Panc1 (cell line): ENCODE measurements around the gene DDI2. TPM values are rescaled to one million over a fixed set of nuclear protein-coding genes. Genes with fewer than 3 reads are reported as not detected.

Experiments
- ATAC-seq: fragments of 200-7000 bp; cut with Tn5 transposase; 2 replicates; pipeline ENCODE4 v1.9.1; 2020; ENCODE audit warnings: mild to moderate bottlenecking, moderate library complexity
- BruUV-seq: library from RNA; stranded (reverse); fragments of 400-500 nt; replicated peaks from 2 replicates; lab custom pipeline; 2021; lab: Mats Ljungman, UMichigan
- CTCF ChIA-PET: fragments of 300-600 bp; sonication (Branson Sonifier 250); formaldehyde crosslinking; loops from one replicate; lab custom pipeline; 2022; ENCODE audit warnings: antibody characterized with exemption; lab: Charles Lee
- POLR2A ChIA-PET: fragments of 300-600 bp; sonication (Branson Sonifier 250); formaldehyde crosslinking; loops from one replicate; lab custom pipeline; 2022; ENCODE audit warnings: antibody characterized with exemption; lab: Charles Lee
- DNase-seq: peaks from one replicate; pipeline ENCODE4 v3.0.0-alpha.2; 2010; ENCODE audit warnings: low read depth, low spot score
- H3K27ac ChIP-seq: 2 replicates; pipeline ENCODE4 v1.5.1; 2011; ENCODE audit warnings: mild to moderate bottlenecking, low read length, inconsistent platforms
- H3K27me3 ChIP-seq: fragments of 200-500 bp; sonication (Bioruptor generic); 2 replicates; pipeline ENCODE4 v1.6.0; 2014; ENCODE audit warnings: low read length, inconsistent platforms; ENCODE audit not compliant: control insufficient read depth, insufficient read depth
- H3K36me3 ChIP-seq: fragments of 200-500 bp; sonication (Bioruptor generic); 2 replicates; pipeline ENCODE4 v1.5.1; 2014; ENCODE audit warnings: inconsistent platforms, mild to moderate bottlenecking, low read length, moderate library complexity; ENCODE audit not compliant: control insufficient read depth, insufficient read depth
- H3K4me1 ChIP-seq: 2 replicates; pipeline ENCODE4 v1.5.1; 2011; ENCODE audit warnings: inconsistent platforms, mild to moderate bottlenecking, low read length, moderate library complexity; ENCODE audit not compliant: control insufficient read depth, insufficient read depth
- H3K4me3 ChIP-seq, 2 experiments: 2 replicates each; pipeline ENCODE4 v1.5.1; 2011 to 2012; ENCODE audit warnings: low read depth in 2 of 2, low read length in 2 of 2, mild to moderate bottlenecking in 2 of 2, inconsistent platforms in 1 of 2, moderate library complexity in 1 of 2
- H3K9me3 ChIP-seq: fragments of 200-500 bp; sonication (Bioruptor generic); 2 replicates; pipeline ENCODE4 v1.5.1; 2014; ENCODE audit warnings: low read depth, mild to moderate bottlenecking, inconsistent platforms, low read length, moderate library complexity; ENCODE audit not compliant: control insufficient read depth, insufficient read depth
- CTCF ChIP-seq: fragments of 450-650 bp; IDR thresholded peaks from 2 replicates; pipeline ENCODE4 v1.5.1; 2017; ENCODE audit warnings: mild to moderate bottlenecking
- POLR2AphosphoS5 ChIP-seq: IDR thresholded peaks from 2 replicates; pipeline ENCODE4 v1.6.1; 2012; ENCODE audit warnings: mild to moderate bottlenecking, low read depth, low read length, moderate library complexity
- REST ChIP-seq, 2 experiments: IDR thresholded peaks; 2 replicates each; pipeline ENCODE4 v1.6.1; 2011 to 2012; ENCODE audit warnings: low read depth in 2 of 2, control low read depth in 1 of 2, low read length in 1 of 2, mild to moderate bottlenecking in 1 of 2, moderate library complexity in 1 of 2; ENCODE audit not compliant: insufficient read depth in 1 of 2
- SIN3A ChIP-seq: IDR thresholded peaks from 2 replicates; pipeline ENCODE4 v1.6.1; 2012; ENCODE audit warnings: low read depth, mild to moderate bottlenecking, low read length, moderate library complexity, borderline replicate concordance; ENCODE audit not compliant: insufficient read depth
- TCF7L2 ChIP-seq: IDR thresholded peaks from 2 replicates; pipeline ENCODE4 v1.6.1; 2011; ENCODE audit warnings: mild to moderate bottlenecking, low read depth, low read length, inconsistent platforms
- in situ Hi-C: cut with HindIII; loops from 2 replicates; pipeline ENCODE4 v1.10.0; 2016; ENCODE audit warnings: low sequenced_read_pairs, low pct_unique_long_range_greater_than_20kb
- intact Hi-C: fragments of 100-400 bp; cut with micrococcal nuclease; formaldehyde crosslinking; loops from one replicate; pipeline ENCODE4 v1.10.0; 2022; ENCODE audit not compliant: unreplicated experiment
- total RNA-seq: library from RNA; stranded (reverse); gene quantifications from one replicate; pipeline ENCODE4 v1.2.1, GENCODE V29; 2021; ENCODE audit not compliant: unreplicated experiment

DDI2 gene
- total RNA-seq, 1 experiment from 2014 or later = 27.7 TPM

GRCh38 chr1:15621975-15622374 is 4.7 kb downstream of the DDI2 start:
- intact Hi-C loops = no loop called here
- POLR2A ChIA-PET = no interaction called here
- CTCF ChIA-PET = no interaction called here
- H3K27ac ChIP-seq = no peak overlapping the region; the same call in 1 of the 2 replicates
- in situ Hi-C loops = no loop called here
- ATAC-seq = no peak
- no peak overlapping the region for H3K4me3 ChIP-seq
- no peaks in the 10 kb centered on the region for H3K27me3 ChIP-seq
- H3K36me3 ChIP-seq = peaks cover 9% of the 10 kb centered on the region
- no peak for DNase-seq
- TF ChIP-seq POLR2AphosphoS5 = no peak
- no peak for TF ChIP-seq REST (IDR thresholded peaks at IDR 0.05; ENCODE audit: insufficient read depth in 1 of 2, low read depth in 2 of 2, low read length in 1 of 2)
- no peak for TF ChIP-seq TCF7L2
- no peak for TF ChIP-seq SIN3A
- no peak for TF ChIP-seq CTCF
- no TSS peak for BruUV-seq
- H3K4me1 ChIP-seq = peaks cover 21% of the 10 kb centered on the region
- no peaks in the 10 kb centered on the region for H3K9me3 ChIP-seq

- in situ Hi-C loops = no loop called here
- Histone ChIP-seq H3K27ac (no peak overlapping the region; the same call in 1 of the 2 replicates), H3K4me3 (no peak overlapping the region), H3K27me3 (no peaks in the 10 kb centered on the region), H3K36me3 (peaks cover 8% of the 10 kb centered on the region), H3K4me1 (peaks cover 21% of the 10 kb centered on the region), H3K9me3 (no peaks in the 10 kb centered on the region)
- CTCF ChIA-PET = no interaction called here
- TF ChIP-seq TCF7L2 = no peak
- TF ChIP-seq CTCF = no peak
- TF ChIP-seq SIN3A = no peak
- TF ChIP-seq POLR2AphosphoS5 = no peak
- TF ChIP-seq REST (IDR thresholded peaks at IDR 0.05; ENCODE audit: insufficient read depth in 1 of 2, low read depth in 2 of 2, low read length in 1 of 2) = no peak
- no TSS peak for BruUV-seq
- intact Hi-C loops = no loop called here
- DNase-seq (no peak), ATAC-seq (no peak)
- POLR2A ChIA-PET = interaction anchor here (0.6 kb wide), 1 partner anchor 67 kb away, joined by 3 read pairs; no protein-coding TSS in a partner anchor
Measured at GRCh38 chr1:15622712-15623373, 5.6 kb downstream of the DDI2 start.
